ENCODE measurements around the gene ATP11C. TPM values are rescaled to one million over a fixed set of nuclear protein-coding genes. Genes with fewer than 3 reads are reported as not detected.

ATP11C gene
- polyA plus RNA-seq, 3 donors, result 1.6 to 6.7 (median 2.5) TPM

GRCh38 chrX:139736151-139736550 lies 196.7 kb downstream of the ATP11C start:
- no CpG with 5 or more reads among the region's 1 CpG for WGBS (ENCODE audit: insufficient coverage)
- no peak overlapping the region for H2AFZ ChIP-seq (ENCODE audit: insufficient read depth, low read depth, low read length, poor library complexity, severe bottlenecking)

GRCh38 chrX:139734996-139735395 lies 197.9 kb downstream of the ATP11C start:
- Mint-ChIP-seq H3K4me3 (no peak overlapping the region), H3K27ac (no peak overlapping the region), H3K36me3 (peaks cover 23 to 39% of the 10 kb centered on the region in 2 donors), H3K4me1 (no peaks in the 10 kb centered on the region), H3K9me3 (no peaks in the 10 kb centered on the region), H3K27me3 (ENCODE audit: low read depth in 3 of 3) (no peaks in the 10 kb centered on the region)
- Histone ChIP-seq H3K9me3 (replicated peaks in 1 of 2; ENCODE audit: control insufficient read depth in 1 of 2, insufficient read depth in 1 of 2, low read length in 2 of 2) (no peaks in the 10 kb centered on the region), H3K4me1 (ENCODE audit: control insufficient read depth in 1 of 2, insufficient read depth in 2 of 2, low read length in 2 of 2) (no peaks in the 10 kb centered on the region), H3K9ac (ENCODE audit: insufficient read depth, low read length, poor library complexity, severe bottlenecking) (no peak overlapping the region), H3K36me3 (replicated peaks in 1 of 2; ENCODE audit: control insufficient read depth in 1 of 2, insufficient read depth in 2 of 2, low read length in 2 of 2) (peaks cover 0 to 64% of the 10 kb centered on the region in 2 donors), H3K79me2 (ENCODE audit: insufficient read depth, low read length) (no peaks in the 10 kb centered on the region), H3K4me2 (replicated peaks; ENCODE audit: extremely low read depth, low read length, poor library complexity, severe bottlenecking) (no peak overlapping the region), H3K27ac (ENCODE audit: low read depth in 1 of 2, low read length in 2 of 2) (no peak overlapping the region), H3K4me3 (replicated peaks in 1 of 3; ENCODE audit: low read depth in 2 of 3, low read length in 3 of 3) (no peak overlapping the region), H2AFZ (ENCODE audit: insufficient read depth, low read depth, low read length, poor library complexity, severe bottlenecking) (no peak overlapping the region), H4K20me1 (ENCODE audit: insufficient read depth, low read length) (no peaks in the 10 kb centered on the region), H3K27me3 (ENCODE audit: control insufficient read depth in 2 of 2, insufficient read depth in 2 of 2, low read length in 2 of 2) (no peaks in the 10 kb centered on the region)
- intact Hi-C loops (cut with micrococcal nuclease), result no loop called here
- no peak for TF ChIP-seq CTCF (IDR thresholded peaks at IDR 0.05)
- WGBS (ENCODE audit: insufficient coverage), result no CpG with 5 or more reads among the region's 1 CpG
- no peak for DNase-seq

More at GRCh38 chrX:139736151-139736550, 196.7 kb downstream of the ATP11C start:
- Histone ChIP-seq H3K9ac (ENCODE audit: insufficient read depth, low read length, poor library complexity, severe bottlenecking) (no peak overlapping the region), H3K9me3 (replicated peaks in 1 of 2; ENCODE audit: control insufficient read depth in 1 of 2, insufficient read depth in 1 of 2, low read length in 2 of 2) (no peaks in the 10 kb centered on the region), H3K4me2 (replicated peaks; ENCODE audit: extremely low read depth, low read length, poor library complexity, severe bottlenecking) (no peak overlapping the region), H4K20me1 (ENCODE audit: insufficient read depth, low read length) (no peaks in the 10 kb centered on the region), H3K79me2 (ENCODE audit: insufficient read depth, low read length) (no peaks in the 10 kb centered on the region), H3K4me3 (replicated peaks in 1 of 3; ENCODE audit: low read depth in 2 of 3, low read length in 3 of 3) (no peak overlapping the region), H3K4me1 (ENCODE audit: control insufficient read depth in 1 of 2, insufficient read depth in 2 of 2, low read length in 2 of 2) (no peaks in the 10 kb centered on the region), H3K27me3 (ENCODE audit: control insufficient read depth in 2 of 2, insufficient read depth in 2 of 2, low read length in 2 of 2) (no peaks in the 10 kb centered on the region), H3K27ac (ENCODE audit: low read depth in 1 of 2, low read length in 2 of 2) (no peak overlapping the region), H3K36me3 (replicated peaks in 1 of 2; ENCODE audit: control insufficient read depth in 1 of 2, insufficient read depth in 2 of 2, low read length in 2 of 2) (peaks cover 3 to 70% of the 10 kb centered on the region in 2 donors)
- H3K36me3 Mint-ChIP-seq, result peaks cover 28 to 42% of the 10 kb centered on the region in 2 donors
- DNase-seq, result no peak
- no peak for TF ChIP-seq CTCF (IDR thresholded peaks at IDR 0.05)
- no peak overlapping the region for H3K4me3 Mint-ChIP-seq
- H3K9me3 Mint-ChIP-seq, result no peaks in the 10 kb centered on the region
- H3K27ac Mint-ChIP-seq, result no peak overlapping the region
- H3K27me3 Mint-ChIP-seq (ENCODE audit: low read depth in 3 of 3), result no peaks in the 10 kb centered on the region
- H3K4me1 Mint-ChIP-seq, result no peaks in the 10 kb centered on the region
- intact Hi-C loops (cut with micrococcal nuclease), result no loop called here
